GDM1 (cell line): ENCODE data around the gene TMEM205.
"Not testable (repeated sequence)": the region's sequence is repeated elsewhere in the genome, so short reads cannot be mapped to it uniquely, and the experiment has no call there.

Source experiments
- DNase-seq: peaks from one replicate; lab custom pipeline; 2025; lab: John Stamatoyannopoulos, UW

TMEM205 gene

GRCh38 chr19:11373166-11373884 lies 27.3 kb upstream of the TMEM205 start:
- no peak for DNase-seq

- DNase-seq, result no peak
These were observed 24.7 kb upstream of the TMEM205 start for GRCh38 chr19:11370744-11371143.

GRCh38 chr19:11367528-11367927 lies 21.5 kb upstream of the TMEM205 start:
- no peak for DNase-seq

- DNase-seq, result no peak
These were observed 19.6 kb upstream of the TMEM205 start for GRCh38 chr19:11365557-11366117.

GRCh38 chr19:11364935-11365334 lies 18.9 kb upstream of the TMEM205 start:
- no peak for DNase-seq

GRCh38 chr19:11364296-11364904 lies 18.3 kb upstream of the TMEM205 start:
- DNase-seq, result no peak

- no peak for DNase-seq
These were observed 17.8 kb upstream of the TMEM205 start for GRCh38 chr19:11363881-11364280.

- no peak for DNase-seq
These were observed 16.0 kb upstream of the TMEM205 start for GRCh38 chr19:11361771-11362731.

GRCh38 chr19:11361037-11361770 lies 15.1 kb upstream of the TMEM205 start:
- DNase-seq, result no peak

GRCh38 chr19:11359421-11359820 lies 13.4 kb upstream of the TMEM205 start:
- no peak for DNase-seq

GRCh38 chr19:11356676-11357550 lies 10.8 kb upstream of the TMEM205 start:
- no peak for DNase-seq

GRCh38 chr19:11356074-11356397 lies 10.0 kb upstream of the TMEM205 start:
- no peak for DNase-seq

- DNase-seq, result peak; percentile 72
These were observed 9.3 kb upstream of the TMEM205 start, which contains the start of gene PLPPR2 for GRCh38 chr19:11355160-11356073. PLPPR2 (plus strand) TSS chr19:11355432; CDS start chr19:11357674, 2,242 bp downstream.

GRCh38 chr19:11354102-11354501 lies 8.0 kb upstream of the TMEM205 start:
- not testable (repeated sequence) for DNase-seq

- no peak for DNase-seq
These were observed 3.1 kb upstream of the TMEM205 start for GRCh38 chr19:11349171-11349570.

- no peak for DNase-seq
These were observed 1.5 kb upstream of the TMEM205 start for GRCh38 chr19:11347546-11348039.

- no peak for DNase-seq
These were observed 805 bp downstream of the TMEM205 start for GRCh38 chr19:11345122-11345803.

- DNase-seq, result no peak
These were observed 3.6 kb downstream of the TMEM205 start for GRCh38 chr19:11342429-11342828.

- DNase-seq, result not testable (repeated sequence)
These were observed 6.0 kb downstream of the TMEM205 start for GRCh38 chr19:11340099-11340467.
